SU-DHL-6 (cell line): ENCODE results near the gene PGBD2.
A peak's percentile ranks its signal among the peaks of the same experiment; 100 is the strongest.
"Not testable (repeated sequence)": the region's sequence is repeated elsewhere in the genome, so short reads cannot be mapped to it uniquely, and the experiment has no call there.

Experiments used
- H2AFZ ChIP-seq: fragments of 200-600 bp; sonication (generic); 2 replicates; pipeline ENCODE4 v1.6.1; 2014; ENCODE audit warnings: low read depth, mild to moderate bottlenecking, moderate library complexity, mixed read lengths, antibody characterized with exemption, low read length; ENCODE audit not compliant: severe bottlenecking
- H3F3A ChIP-seq: fragments of 200-600 bp; shearing (Covaris generic); 2 replicates; pipeline ENCODE4 v1.6.0; 2016; ENCODE audit warnings: antibody characterized with exemption, mild to moderate bottlenecking; ENCODE audit not compliant: insufficient read depth
- H3K27ac ChIP-seq: fragments of 200-600 bp; sonication (generic); 2 replicates; pipeline ENCODE4 v1.5.1; 2016; ENCODE audit warnings: low read depth, mild to moderate bottlenecking, low read length, moderate library complexity, mixed read lengths
- H3K27me3 ChIP-seq: fragments of 200-600 bp; sonication (generic), shearing (Covaris generic); 2 replicates; pipeline ENCODE4 v1.6.0; 2014; ENCODE audit warnings: mild to moderate bottlenecking, low read length
- H3K36me3 ChIP-seq: fragments of 200-600 bp; sonication (generic); 2 replicates; pipeline ENCODE4 v1.6.1; 2014; ENCODE audit warnings: mild to moderate bottlenecking, low read length, mixed read lengths
- H3K4me2 ChIP-seq: fragments of 300-600, 200-600 bp; shearing (Covaris generic), sonication (generic); 2 replicates; pipeline ENCODE4 v1.6.0; 2014; ENCODE audit warnings: low read length, low read depth, mild to moderate bottlenecking; ENCODE audit not compliant: poor library complexity, severe bottlenecking
- H3K4me3 ChIP-seq: fragments of 200-600 bp; sonication (generic); 2 replicates; pipeline ENCODE4 v1.5.1; 2014; ENCODE audit warnings: antibody characterized with exemption, low read length, mild to moderate bottlenecking, mixed read lengths; ENCODE audit not compliant: insufficient read depth, poor library complexity, severe bottlenecking
- H3K79me2 ChIP-seq: fragments of 200-600 bp; sonication (generic); 2 replicates; pipeline ENCODE4 v1.6.1; 2014; ENCODE audit warnings: mild to moderate bottlenecking, low read length, moderate library complexity; ENCODE audit not compliant: insufficient read depth
- H3K9ac ChIP-seq: fragments of 200-600 bp; sonication (generic); 2 replicates; pipeline ENCODE4 v1.7.0; 2014; ENCODE audit warnings: mild to moderate bottlenecking, low read length
- H3K9me2 ChIP-seq: fragments of 200-600 bp; sonication (generic); replicated peaks from 2 replicates; pipeline ENCODE4 v1.6.1; 2014; ENCODE audit warnings: low read length; ENCODE audit not compliant: insufficient read depth
- H3K9me3 ChIP-seq: fragments of 200-600 bp; sonication (generic); 2 replicates; pipeline ENCODE4 v1.6.1; 2014; ENCODE audit warnings: low read length, mixed read lengths; ENCODE audit not compliant: insufficient read depth
- H4K20me1 ChIP-seq: fragments of 200-600 bp; sonication (generic); 2 replicates; pipeline ENCODE4 v1.6.1; 2014; ENCODE audit warnings: low read depth, mild to moderate bottlenecking, antibody characterized with exemption, low read length, moderate library complexity, mixed read lengths
- CTCF ChIP-seq: fragments of 200-600 bp; sonication (generic); IDR thresholded peaks from one replicate; pipeline ENCODE4 v1.5.1; 2017; ENCODE audit warnings: antibody characterized with exemption, mild to moderate bottlenecking, low read length, moderate library complexity; ENCODE audit not compliant: insufficient read depth, poor library complexity, severe bottlenecking
- EZH2phosphoT487 ChIP-seq: fragments of 200-600 bp; sonication (generic), shearing (Covaris generic); conservative IDR thresholded peaks from 2 replicates; pipeline ENCODE4 v1.6.1; 2018; ENCODE audit warnings: mild to moderate bottlenecking, antibody characterized with exemption, low read length, moderate library complexity, mixed read lengths

Gene PGBD2

GRCh38 chr1:248873993-248874533, 32.0 kb upstream of the PGBD2 start:
- H3K79me2 ChIP-seq = no peaks in the 10 kb centered on the region
- TF ChIP-seq CTCF (no peak), EZH2phosphoT487 (no peak)
- H3K9me3 ChIP-seq = no peaks in the 10 kb centered on the region
- H3K36me3 ChIP-seq = no peaks in the 10 kb centered on the region
- no peak overlapping the region for H3K27ac ChIP-seq
- H3K27me3 ChIP-seq = no peaks in the 10 kb centered on the region
- H3K9ac ChIP-seq = peak overlapping the region; percentile 57; the same call in 1 of the 2 replicates
- H3F3A ChIP-seq = peaks cover 9% of the 10 kb centered on the region
- peak overlapping the region; percentile 65 for H3K4me3 ChIP-seq
- H2AFZ ChIP-seq = peak overlapping the region; percentile 84
- H4K20me1 ChIP-seq = no peaks in the 10 kb centered on the region
- H3K4me2 ChIP-seq = peak overlapping the region; percentile 54
- no peaks in the 10 kb centered on the region for H3K9me2 ChIP-seq

GRCh38 chr1:248881261-248881660, 24.8 kb upstream of the PGBD2 start:
- H2AFZ ChIP-seq = no peak overlapping the region
- no peaks in the 10 kb centered on the region for H4K20me1 ChIP-seq
- no peaks in the 10 kb centered on the region for H3F3A ChIP-seq
- H3K9ac ChIP-seq = no peak overlapping the region
- no peaks in the 10 kb centered on the region for H3K9me2 ChIP-seq
- no peak overlapping the region for H3K27ac ChIP-seq
- no peaks in the 10 kb centered on the region for H3K9me3 ChIP-seq
- TF ChIP-seq EZH2phosphoT487 (no peak), CTCF (no peak)
- no peak overlapping the region for H3K4me3 ChIP-seq
- H3K4me2 ChIP-seq = no peak overlapping the region
- no peaks in the 10 kb centered on the region for H3K36me3 ChIP-seq
- H3K79me2 ChIP-seq = no peaks in the 10 kb centered on the region
- no peaks in the 10 kb centered on the region for H3K27me3 ChIP-seq

GRCh38 chr1:248882427-248882826, 23.6 kb upstream of the PGBD2 start:
- not testable (repeated sequence) for H3K9ac ChIP-seq, H2AFZ ChIP-seq, H3K27me3 ChIP-seq, H4K20me1 ChIP-seq, H3K9me3 ChIP-seq, H3K36me3 ChIP-seq, H3K27ac ChIP-seq, H3K9me2 ChIP-seq, H3K4me3 ChIP-seq, H3F3A ChIP-seq, H3K79me2 ChIP-seq, H3K4me2 ChIP-seq

GRCh38 chr1:248884632-248885295, 21.3 kb upstream of the PGBD2 start:
- Histone ChIP-seq H4K20me1 (no peaks in the 10 kb centered on the region), H3K27ac (no peak overlapping the region), H3K4me3 (no peak overlapping the region), H3K9ac (no peak overlapping the region), H3K9me3 (no peaks in the 10 kb centered on the region), H3F3A (no peaks in the 10 kb centered on the region), H3K79me2 (no peaks in the 10 kb centered on the region), H3K9me2 (no peaks in the 10 kb centered on the region), H3K27me3 (no peaks in the 10 kb centered on the region), H3K4me2 (no peak overlapping the region), H3K36me3 (no peaks in the 10 kb centered on the region), H2AFZ (no peak overlapping the region)
- peak; percentile 13 for TF ChIP-seq CTCF
- TF ChIP-seq EZH2phosphoT487 = no peak
